HEK293 (cell line): Measurements from ENCODE around the gene TRPM8.

Source experiments
- CTCF ChIA-PET: fragments of 350-600 bp; formaldehyde crosslinking; extraction: SDS; loops from one replicate; lab custom pipeline; 2021; ENCODE audit warnings: antibody characterized with exemption; lab: Yijun Ruan, JAX
- POLR2A ChIA-PET: fragments of 300-600 bp; formaldehyde crosslinking; extraction: SDS; loops from one replicate; lab custom pipeline; 2020; ENCODE audit warnings: antibody characterized with exemption, inconsistent platforms; lab: Yijun Ruan, JAX
- H3K27ac ChIP-seq: fragments of 200-500 bp; sonication (Bioruptor generic); 2 replicates; pipeline ENCODE4 v1.5.1; 2014; ENCODE audit warnings: low read depth, low read length, control low read depth, inconsistent platforms; ENCODE audit errors: extremely low read depth
- H3K36me3 ChIP-seq, 2 experiments: fragments of 200-500 bp in 1 of 2; sonication (Bioruptor generic) in 1 of 2; 1 replicate in 1 of 2; 2 replicates in 1 of 2; pipeline ENCODE4 v1.5.1; 2014 to 2017; ENCODE audit warnings: inconsistent platforms in 2 of 2, low read length in 2 of 2; ENCODE audit not compliant: control insufficient read depth in 2 of 2, insufficient read depth in 1 of 2
- H3K4me1 ChIP-seq: fragments of 200-500 bp; sonication (Bioruptor generic); 2 replicates; pipeline ENCODE4 v1.5.1; 2014; ENCODE audit warnings: mild to moderate bottlenecking, low read length, inconsistent platforms; ENCODE audit not compliant: control insufficient read depth, insufficient read depth
- H3K4me3 ChIP-seq: 2 replicates; pipeline ENCODE4 v1.5.1; 2011; ENCODE audit warnings: low read depth, mild to moderate bottlenecking, control low read depth, low read length, moderate library complexity
- H3K9me3 ChIP-seq: fragments of 200-500 bp; sonication (Bioruptor generic); 2 replicates; pipeline ENCODE4 v1.5.1; 2014; ENCODE audit warnings: low read depth, low read length, inconsistent platforms; ENCODE audit not compliant: control insufficient read depth, insufficient read depth
- ELK4 ChIP-seq: IDR thresholded peaks from 2 replicates; pipeline ENCODE4 v1.6.1; 2011; ENCODE audit warnings: mild to moderate bottlenecking, low read depth, low read length, borderline replicate concordance
- MEIS1 ChIP-seq: sonication (generic); formaldehyde crosslinking; IDR thresholded peaks from 2 replicates; pipeline ENCODE4 v1.8.1; 2022; ENCODE audit warnings: missing genetic modification reagents, mild to moderate bottlenecking, borderline replicate concordance
- REPIN1 ChIP-seq: fragments of 450-650 bp; formaldehyde crosslinking; IDR thresholded peaks from 2 replicates; pipeline ENCODE4 v1.5.1; 2017; ENCODE audit warnings: missing biosample characterization, missing genetic modification characterization, low read depth
- SETDB1 ChIP-seq: IDR thresholded peaks from one replicate; pipeline ENCODE4 v1.6.1; 2017; ENCODE audit warnings: mild to moderate bottlenecking, low read length, moderate library complexity, mixed read lengths; ENCODE audit not compliant: insufficient read length
- ZBTB10 ChIP-seq: fragments of 450-650 bp; formaldehyde crosslinking; IDR thresholded peaks from 2 replicates; pipeline ENCODE4 v1.5.1; 2016; ENCODE audit warnings: missing biosample characterization, missing genetic modification characterization
- ZBTB17 ChIP-seq: fragments of 450-650 bp; formaldehyde crosslinking; IDR thresholded peaks from 2 replicates; pipeline ENCODE4 v1.5.1; 2016; ENCODE audit warnings: missing biosample characterization, missing genetic modification characterization
- ZBTB26 ChIP-seq: fragments of 450-650 bp; formaldehyde crosslinking; optimal IDR thresholded peaks from 2 replicates; pipeline ENCODE3; 2016; ENCODE audit warnings: missing biosample characterization, mild to moderate bottlenecking, missing genetic modification characterization
- ZBTB8A ChIP-seq: fragments of 450-650 bp; formaldehyde crosslinking; IDR thresholded peaks from 2 replicates; pipeline ENCODE4 v1.5.1; 2016; ENCODE audit warnings: missing biosample characterization, missing genetic modification characterization
- ZIC2 ChIP-seq: fragments of 450-650 bp; formaldehyde crosslinking; IDR thresholded peaks from 2 replicates; pipeline ENCODE4 v1.5.1; 2016; ENCODE audit warnings: missing biosample characterization, missing genetic modification characterization
- ZNF335 ChIP-seq: fragments of 450-650 bp; formaldehyde crosslinking; conservative IDR thresholded peaks from 2 replicates; pipeline ENCODE4 v1.5.1; 2016; ENCODE audit warnings: missing biosample characterization, missing genetic modification characterization
- ZNF398 ChIP-seq: fragments of 450-650 bp; formaldehyde crosslinking; IDR thresholded peaks from 2 replicates; pipeline ENCODE4 v1.5.1; 2017; ENCODE audit warnings: missing biosample characterization, missing genetic modification characterization
- ZNF548 ChIP-seq: fragments of 450-650 bp; formaldehyde crosslinking; IDR thresholded peaks from 2 replicates; pipeline ENCODE4 v1.5.1; 2016; ENCODE audit warnings: missing biosample characterization, missing genetic modification characterization
- ZNF561 ChIP-seq: fragments of 450-650 bp; IDR thresholded peaks from 2 replicates; pipeline ENCODE4 v1.5.1; 2018; ENCODE audit warnings: missing biosample characterization, missing genetic modification characterization, borderline replicate concordance
- ZNF660 ChIP-seq: fragments of 450-650 bp; IDR thresholded peaks from 2 replicates; pipeline ENCODE4 v1.5.1; 2018; ENCODE audit warnings: missing biosample characterization, mild to moderate bottlenecking, missing genetic modification characterization
- ZNF76 ChIP-seq: fragments of 450-650 bp; formaldehyde crosslinking; IDR thresholded peaks from 2 replicates; pipeline ENCODE4; 2016; ENCODE audit warnings: low read depth, missing biosample characterization, missing genetic modification characterization, borderline replicate concordance
- TF ChIP-seq, protein P1 (sequence below): fragments of 450-650 bp; formaldehyde crosslinking; conservative IDR thresholded peaks from 2 replicates; pipeline ENCODE4 v1.5.1; 2016; ENCODE audit warnings: low read depth, missing biosample characterization, missing genetic modification characterization

Gene TRPM8

GRCh38 chr2:233917116-233917515 is at the start of gene TRPM8:
Gene TRPM8, plus strand, starts transcription at chr2:233917373. Its CDS starts 9,165 bp downstream, at chr2:233926538.
- TF ChIP-seq ZNF548 (tag by site-specific recombination), result no peak
- TF ChIP-seq SETDB1, result no peak
- ChIA-PET POLR2A (no interaction called here), CTCF (interaction anchor here (0.6 to 4.3 kb wide), 3 partner anchors 10 to 51 kb away, joined by 3 to 17 read pairs (median 4); no protein-coding TSS in a partner anchor)
- Histone ChIP-seq H3K9me3 (no peaks in the 10 kb centered on the region), H3K27ac (no peak within 1 kb of the TSS), H3K36me3 (no peaks in the 10 kb centered on the region), H3K4me3 (no peak within 1 kb of the TSS), H3K4me1 (no peaks in the 10 kb centered on the region)

- TF ChIP-seq ZNF660 (0 out of 2 replicates have a peak, but pooled peaks have one; percentile 27), SETDB1 (peak; percentile 93), ZNF76 (tag by site-specific recombination) (peak; percentile 51; the same call in 1 of the 2 replicates), ZBTB8A (tag by site-specific recombination) (peak; percentile 58), ZNF398 (tag by site-specific recombination) (no peak), ZIC2 (tag by site-specific recombination) (0 out of 2 replicates have a peak, but pooled peaks have one; percentile 44), REPIN1 (tag by site-specific recombination) (no peak), ZNF335 (peak; percentile 66), MEIS1 (no peak), ZNF561 (0 out of 2 replicates have a peak, but pooled peaks have one; percentile 29), ZBTB26 (tag by site-specific recombination) (peak; percentile 64), ELK4 (no peak), ZBTB10 (tag by site-specific recombination) (no peak), ZBTB17 (peak; percentile 81)
- TF ChIP-seq, protein P1, sequence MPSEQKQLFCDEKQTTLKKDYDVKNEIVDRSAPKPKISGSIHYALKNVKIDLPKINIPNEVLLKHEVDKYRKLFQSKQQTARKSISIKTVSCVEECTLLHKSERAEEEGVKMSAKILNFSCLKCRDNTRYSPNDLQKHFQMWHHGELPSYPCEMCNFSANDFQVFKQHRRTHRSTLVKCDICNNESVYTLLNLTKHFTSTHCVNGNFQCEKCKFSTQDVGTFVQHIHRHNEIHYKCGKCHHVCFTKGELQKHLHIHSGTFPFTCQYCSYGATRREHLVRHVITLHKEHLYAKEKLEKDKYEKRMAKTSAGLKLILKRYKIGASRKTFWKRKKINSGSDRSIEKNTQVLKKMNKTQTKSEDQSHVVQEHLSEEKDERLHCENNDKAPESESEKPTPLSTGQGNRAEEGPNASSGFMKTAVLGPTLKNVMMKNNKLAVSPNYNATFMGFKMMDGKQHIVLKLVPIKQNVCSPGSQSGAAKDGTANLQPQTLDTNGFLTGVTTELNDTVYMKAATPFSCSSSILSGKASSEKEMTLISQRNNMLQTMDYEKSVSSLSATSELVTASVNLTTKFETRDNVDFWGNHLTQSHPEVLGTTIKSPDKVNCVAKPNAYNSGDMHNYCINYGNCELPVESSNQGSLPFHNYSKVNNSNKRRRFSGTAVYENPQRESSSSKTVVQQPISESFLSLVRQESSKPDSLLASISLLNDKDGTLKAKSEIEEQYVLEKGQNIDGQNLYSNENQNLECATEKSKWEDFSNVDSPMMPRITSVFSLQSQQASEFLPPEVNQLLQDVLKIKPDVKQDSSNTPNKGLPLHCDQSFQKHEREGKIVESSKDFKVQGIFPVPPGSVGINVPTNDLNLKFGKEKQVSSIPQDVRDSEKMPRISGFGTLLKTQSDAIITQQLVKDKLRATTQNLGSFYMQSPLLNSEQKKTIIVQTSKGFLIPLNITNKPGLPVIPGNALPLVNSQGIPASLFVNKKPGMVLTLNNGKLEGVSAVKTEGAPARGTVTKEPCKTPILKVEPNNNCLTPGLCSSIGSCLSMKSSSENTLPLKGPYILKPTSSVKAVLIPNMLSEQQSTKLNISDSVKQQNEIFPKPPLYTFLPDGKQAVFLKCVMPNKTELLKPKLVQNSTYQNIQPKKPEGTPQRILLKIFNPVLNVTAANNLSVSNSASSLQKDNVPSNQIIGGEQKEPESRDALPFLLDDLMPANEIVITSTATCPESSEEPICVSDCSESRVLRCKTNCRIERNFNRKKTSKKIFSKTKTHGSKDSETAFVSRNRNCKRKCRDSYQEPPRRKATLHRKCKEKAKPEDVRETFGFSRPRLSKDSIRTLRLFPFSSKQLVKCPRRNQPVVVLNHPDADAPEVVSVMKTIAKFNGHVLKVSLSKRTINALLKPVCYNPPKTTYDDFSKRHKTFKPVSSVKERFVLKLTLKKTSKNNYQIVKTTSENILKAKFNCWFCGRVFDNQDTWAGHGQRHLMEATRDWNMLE (tag by site-specific recombination), result peak; percentile 60
- Histone ChIP-seq H3K4me1 (no peaks in the 10 kb centered on the region), H3K27ac (peak within 1 kb of the TSS; percentile 1; the same call in 1 of the 2 replicates), H3K9me3 (no peaks in the 10 kb centered on the region), H3K36me3 (peaks cover 0 to 18% of the 10 kb centered on the region in 2 experiments; a peak in 2 of 3 replicates), H3K4me3 (peak within 1 kb of the TSS; percentile 36)
- CTCF ChIA-PET, result interaction anchor here (3.3 kb wide), 1 partner anchor 11 kb away, joined by 18 read pairs; no protein-coding TSS in a partner anchor
- POLR2A ChIA-PET, result interaction anchor here (1.0 kb wide), 1 partner anchor 13 kb away, joined by 5 read pairs; the partner anchor contains the start of gene HJURP
These were observed 49.1 kb upstream of the TRPM8 start, which contains the start of gene MSL3B for GRCh38 chr2:233867993-233868532. Gene MSL3B, minus strand, starts transcription at chr2:233868386.
